B cell (primary cell): Measurements from ENCODE around the gene SOX15. TPM values are rescaled to one million over a fixed set of nuclear protein-coding genes. Genes with fewer than 3 reads are reported as not detected.

Experiments
- ATAC-seq: fragments of 200-7000 bp; cut with Tn5 transposase; one replicate; pipeline ENCODE4 v1.10.0; 2021; ENCODE audit warnings: low read depth, mild to moderate bottlenecking, moderate number of reproducible peaks, moderate library complexity
- CTCF ChIA-PET: fragments of 350-600 bp; sonication (Branson Sonifier 250); formaldehyde crosslinking; loops from one replicate; lab custom pipeline; 2021; ENCODE audit warnings: antibody characterized with exemption, inconsistent platforms; lab: Charles Lee
- POLR2A ChIA-PET: fragments of 350-600 bp; sonication (Branson Sonifier 250); formaldehyde crosslinking; loops from one replicate; lab custom pipeline; 2021; ENCODE audit warnings: antibody characterized with exemption; lab: Charles Lee
- DNase-seq: peaks from one replicate; pipeline ENCODE4 v3.0.0; 2013
- H2AFZ ChIP-seq: 2 replicates; pipeline ENCODE4 v1.6.1; 2012; ENCODE audit warnings: mild to moderate bottlenecking, low read depth, low read length; ENCODE audit not compliant: insufficient read depth, poor library complexity, severe bottlenecking
- H3K27ac ChIP-seq, 2 donors: 1 replicate in 1 of 2; 2 replicates in 1 of 2; pipeline ENCODE4 v1.5.1; 2012 to 2013; ENCODE audit warnings: low read length in 2 of 2, mild to moderate bottlenecking in 2 of 2, moderate library complexity in 1 of 2
- H3K27me3 ChIP-seq, 4 experiments: fragments of 200-600 bp in 1 of 4; sonication (generic) in 1 of 4; replicated peaks in 1 of 4; 1 replicate in 2 of 4; 2 replicates in 2 of 4; pipeline versions ENCODE4 v1.6.1 to v1.7.0; 2013 to 2016; ENCODE audit warnings: low read length in 3 of 4, mild to moderate bottlenecking in 2 of 4, mixed read lengths in 1 of 4, moderate library complexity in 1 of 4; ENCODE audit not compliant: insufficient read depth in 4 of 4, control insufficient read depth in 3 of 4; ENCODE audit errors: control extremely low read depth in 1 of 4
- H3K36me3 ChIP-seq, 2 experiments: replicated peaks in 1 of 2; 1 replicate in 1 of 2; 2 replicates in 1 of 2; pipeline versions ENCODE4 v1.6.1 to v1.7.1; 2013; ENCODE audit warnings: low read length in 1 of 2; ENCODE audit not compliant: insufficient read depth in 2 of 2, control insufficient read depth in 1 of 2; ENCODE audit errors: control extremely low read depth in 1 of 2, extremely low read depth in 1 of 2
- H3K4me1 ChIP-seq, 2 donors: fragments of 200-600 bp in 1 of 2; sonication (generic) in 1 of 2; 1 replicate in 1 of 2; 2 replicates in 1 of 2; pipeline versions ENCODE4 v1.5.1 to v1.6.1; 2013 to 2017; ENCODE audit warnings: low read length in 2 of 2; ENCODE audit not compliant: control insufficient read depth in 2 of 2, insufficient read depth in 2 of 2
- H3K4me2 ChIP-seq: replicated peaks from 2 replicates; pipeline ENCODE3; 2012; ENCODE audit warnings: mild to moderate bottlenecking, low read depth, low read length; ENCODE audit not compliant: poor library complexity, severe bottlenecking
- H3K4me3 ChIP-seq, 5 experiments: fragments of 200-600 bp in 1 of 5; sonication (generic) in 1 of 5; 1 replicate in 3 of 5; 2 replicates in 2 of 5; pipeline versions ENCODE4 v1.5.1 to v1.7.0; 2011 to 2016; ENCODE audit warnings: low read length in 4 of 5, mild to moderate bottlenecking in 4 of 5, low read depth in 2 of 5, control low read depth in 1 of 5, moderate library complexity in 1 of 5; ENCODE audit not compliant: insufficient read depth in 1 of 5; ENCODE audit errors: control extremely low read depth in 1 of 5, extremely low read depth in 1 of 5
- H3K79me2 ChIP-seq: fragments of 200-600 bp; sonication (generic); one replicate; pipeline ENCODE4 v1.6.0; 2016; ENCODE audit warnings: low read length; ENCODE audit not compliant: control insufficient read depth, insufficient read depth
- H3K9ac ChIP-seq: fragments of 200-600 bp; sonication (generic); 2 replicates; pipeline ENCODE4 v1.6.1; 2017; ENCODE audit warnings: mild to moderate bottlenecking, low read length, moderate library complexity
- H3K9me3 ChIP-seq, 3 donors: one replicate each; pipeline versions ENCODE4 v1.6.1 to v1.7.1; 2013; ENCODE audit warnings: low read length in 2 of 3; ENCODE audit not compliant: control insufficient read depth in 2 of 3, insufficient read depth in 1 of 3; ENCODE audit errors: control extremely low read depth in 1 of 3
- H4K20me1 ChIP-seq: 2 replicates; pipeline ENCODE4 v1.6.0; 2012; ENCODE audit warnings: mild to moderate bottlenecking, low read length; ENCODE audit not compliant: insufficient read depth, control insufficient read depth, poor library complexity, severe bottlenecking
- H3K27ac Mint-ChIP-seq: one replicate; pipeline ENCODE4 v1.8.0; 2021; ENCODE audit warnings: mixed read lengths
- H3K27me3 Mint-ChIP-seq: one replicate; pipeline ENCODE4 v1.8.0; 2021; ENCODE audit warnings: mixed read lengths
- H3K4me1 Mint-ChIP-seq: one replicate; pipeline ENCODE4 v1.8.0; 2021; ENCODE audit warnings: mixed read lengths
- H3K4me3 Mint-ChIP-seq: one replicate; pipeline ENCODE4 v1.8.0; 2021; ENCODE audit warnings: mixed read lengths
- H3K9me3 Mint-ChIP-seq: one replicate; pipeline ENCODE4 v1.8.0; 2022; ENCODE audit warnings: mixed read lengths; ENCODE audit not compliant: insufficient read depth
- EZH2 ChIP-seq: IDR thresholded peaks from 2 replicates; pipeline ENCODE4 v1.6.1; 2012; ENCODE audit warnings: borderline replicate concordance, low read depth, mild to moderate bottlenecking, moderate library complexity, low read length; ENCODE audit not compliant: insufficient read depth, poor library complexity, severe bottlenecking
- WGBS: methylation state at CpG from one replicate; pipeline ENCODE4 v1.1.5; 2013; ENCODE audit warnings: missing lambda C conversion rate; ENCODE audit not compliant: insufficient coverage; 5-methylcytosine and 5-hydroxymethylcytosine counted together
- intact Hi-C: fragments of 100-400 bp; cut with micrococcal nuclease; formaldehyde crosslinking; loops from one replicate; pipeline ENCODE4 v1.10.0; 2022
- polyA plus RNA-seq: library from polyadenylated mRNA; depleted of rRNA; stranded (reverse); fragments of >200 nt; gene quantifications from 2 replicates; pipeline ENCODE4 v1.2.3, GENCODE V29; 2012
- total RNA-seq, 2 donors: library from RNA; stranded (reverse); fragments of 120-200 nt in 1 of 2; gene quantifications; 1 replicate in 1 of 2; 2 replicates in 1 of 2; pipeline versions ENCODE4 v1.2.3 to v1.2.4, GENCODE V29; 2013 to 2022
- TF ChIP-seq, protein P1 (sequence below): fragments of 200-600 bp; IDR thresholded peaks from one replicate; pipeline ENCODE4 v1.8.0; 2022; ENCODE audit warnings: antibody characterized with exemption, mild to moderate bottlenecking

The SOX15 gene
- total and polyA plus RNA-seq, 2 donors (not counting 1 experiment from before 2014, with no cell fraction given): 0.18 to 0.96 TPM

DNA sequence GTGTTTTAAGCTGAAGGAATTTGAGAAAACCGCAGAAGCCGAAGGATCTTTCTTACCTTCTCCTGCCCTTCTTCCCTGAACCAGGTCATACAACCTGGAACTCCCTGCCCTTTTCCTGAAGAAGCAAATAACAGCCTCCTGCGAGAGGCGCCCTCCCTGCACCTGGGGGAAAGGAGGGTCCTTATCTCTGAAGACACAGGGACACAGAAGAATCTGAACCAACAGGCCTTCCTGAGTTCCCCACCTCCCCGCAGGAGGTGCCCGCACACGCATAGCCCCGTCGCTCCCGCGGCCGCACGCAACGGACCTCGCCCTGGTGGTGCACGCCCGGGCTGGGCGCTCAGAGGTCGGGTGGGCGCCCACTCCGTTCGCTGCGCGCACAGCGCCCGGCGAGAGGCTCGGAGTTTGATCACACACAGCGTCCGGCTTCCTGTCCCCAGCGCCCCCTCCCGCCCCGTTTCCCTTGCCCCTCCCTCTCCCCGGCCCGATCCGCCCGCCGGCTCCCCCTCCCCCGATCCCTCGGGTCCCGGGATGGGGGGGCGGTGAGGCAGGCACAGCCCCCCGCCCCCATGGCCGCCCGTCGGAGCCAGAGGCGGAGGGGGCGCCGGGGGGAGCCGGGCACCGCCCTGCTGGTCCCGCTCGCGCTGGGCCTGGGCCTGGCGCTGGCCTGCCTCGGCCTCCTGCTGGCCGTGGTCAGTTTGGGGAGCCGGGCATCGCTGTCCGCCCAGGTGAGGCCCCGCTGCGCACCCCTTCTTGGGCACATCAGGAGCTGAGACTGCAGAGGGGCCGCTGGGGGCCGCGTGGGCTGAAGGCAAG is 41.1 kb downstream of the SOX15 start, which contains the start of gene TNFSF12:
TNFSF12 (plus strand) TSS at position 474 of the 816 bp plus-strand sequence; CDS start at position 570, 96 bp downstream.
- 2% methylated on average over 61 of the region's 65 CpGs for WGBS
- intact Hi-C loops: no loop called here
- no peaks in the 10 kb centered on the region for H3K9me3 Mint-ChIP-seq
- H3K27ac Mint-ChIP-seq: peak within 1 kb of the TSS; percentile 91
- peaks cover 36 to 53% of the 10 kb centered on the region in 2 donors for H3K4me1 ChIP-seq
- no peaks in the 10 kb centered on the region for H3K27me3 Mint-ChIP-seq
- peak; percentile 61 for DNase-seq
- H2AFZ ChIP-seq: peak within 1 kb of the TSS; percentile 85
- no peaks in the 10 kb centered on the region for H3K9me3 ChIP-seq
- ChIA-PET CTCF (interaction anchor here (1.0 to 25.0 kb wide), 5 partner anchors 11 to 40 kb away, joined by 3 to 666 read pairs (median 7); partner anchors contain the start of genes CD68, MPDU1, SENP3 and TNFSF13), POLR2A (interaction anchor here (0.6 to 1.3 kb wide), 6 partner anchors 10 to 291 kb away, joined by 3 to 13 read pairs (median 4); partner anchors contain the start of genes POLR2A, TNFSF13 and TP53)
- peak within 1 kb of the TSS; percentile 59 to 73 (median 72) for H3K4me3 ChIP-seq
- ATAC-seq: peak; percentile 52
- no peaks in the 10 kb centered on the region for H3K27me3 ChIP-seq
- TF ChIP-seq, protein P1, sequence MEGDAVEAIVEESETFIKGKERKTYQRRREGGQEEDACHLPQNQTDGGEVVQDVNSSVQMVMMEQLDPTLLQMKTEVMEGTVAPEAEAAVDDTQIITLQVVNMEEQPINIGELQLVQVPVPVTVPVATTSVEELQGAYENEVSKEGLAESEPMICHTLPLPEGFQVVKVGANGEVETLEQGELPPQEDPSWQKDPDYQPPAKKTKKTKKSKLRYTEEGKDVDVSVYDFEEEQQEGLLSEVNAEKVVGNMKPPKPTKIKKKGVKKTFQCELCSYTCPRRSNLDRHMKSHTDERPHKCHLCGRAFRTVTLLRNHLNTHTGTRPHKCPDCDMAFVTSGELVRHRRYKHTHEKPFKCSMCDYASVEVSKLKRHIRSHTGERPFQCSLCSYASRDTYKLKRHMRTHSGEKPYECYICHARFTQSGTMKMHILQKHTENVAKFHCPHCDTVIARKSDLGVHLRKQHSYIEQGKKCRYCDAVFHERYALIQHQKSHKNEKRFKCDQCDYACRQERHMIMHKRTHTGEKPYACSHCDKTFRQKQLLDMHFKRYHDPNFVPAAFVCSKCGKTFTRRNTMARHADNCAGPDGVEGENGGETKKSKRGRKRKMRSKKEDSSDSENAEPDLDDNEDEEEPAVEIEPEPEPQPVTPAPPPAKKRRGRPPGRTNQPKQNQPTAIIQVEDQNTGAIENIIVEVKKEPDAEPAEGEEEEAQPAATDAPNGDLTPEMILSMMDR: no peak
- no peak for TF ChIP-seq EZH2
- H3K9ac ChIP-seq: peak within 1 kb of the TSS; percentile 74
- peak within 1 kb of the TSS; percentile 54 to 92 for H3K27ac ChIP-seq
- H3K4me1 Mint-ChIP-seq: peaks cover 42% of the 10 kb centered on the region
- H4K20me1 ChIP-seq: no peaks in the 10 kb centered on the region
- H3K79me2 ChIP-seq: peaks cover 5% of the 10 kb centered on the region
- no peaks in the 10 kb centered on the region for H3K36me3 ChIP-seq
- H3K4me3 Mint-ChIP-seq: peak within 1 kb of the TSS; percentile 85
- peak within 1 kb of the TSS; percentile 90 for H3K4me2 ChIP-seq
